Natural killer cell (primary cell): Measurements from ENCODE around the gene MEF2D. TPM values are rescaled to one million over a fixed set of nuclear protein-coding genes. Genes with fewer than 3 reads are reported as not detected.

ENCODE experiments used
- ATAC-seq, 3 donors: fragments of 150-1000 bp in 2 of 3; fragments of 200-7000 bp in 1 of 3; cut with Tn5 transposase; 1 replicate in 1 of 3; 2 replicates in 2 of 3; pipeline ENCODE4 v1.10.0; 2021; ENCODE audit warnings: mild to moderate bottlenecking in 2 of 3, moderate library complexity in 2 of 3
- DNase-seq, 2 donors: peaks; one replicate each; pipeline versions ENCODE4 v3.0.0 to v3.0.0-alpha.2; 2013 to 2021; ENCODE audit warnings: mixed read lengths in 1 of 2
- H3K27ac ChIP-seq: one replicate; pipeline ENCODE4 v1.5.1; 2013; ENCODE audit warnings: mild to moderate bottlenecking, low read length
- H3K27me3 ChIP-seq: one replicate; pipeline ENCODE4 v1.6.1; 2013; ENCODE audit warnings: low read length; ENCODE audit not compliant: control insufficient read depth, insufficient read depth
- H3K36me3 ChIP-seq: one replicate; pipeline ENCODE4 v1.6.1; 2013; ENCODE audit warnings: low read length; ENCODE audit not compliant: control insufficient read depth, insufficient read depth
- H3K4me1 ChIP-seq: one replicate; pipeline ENCODE4 v1.6.1; 2013; ENCODE audit warnings: low read length; ENCODE audit not compliant: control insufficient read depth, insufficient read depth
- H3K4me3 ChIP-seq: one replicate; pipeline ENCODE4 v1.5.1; 2013; ENCODE audit warnings: low read length
- H3K9me3 ChIP-seq: one replicate; pipeline ENCODE4 v1.6.1; 2013; ENCODE audit warnings: low read length; ENCODE audit not compliant: control insufficient read depth, insufficient read depth
- H3K27ac Mint-ChIP-seq, 2 donors: one replicate each; pipeline ENCODE4 v1.8.0; 2022; ENCODE audit warnings: mild to moderate bottlenecking in 2 of 2, mixed read lengths in 2 of 2, moderate library complexity in 1 of 2
- H3K27me3 Mint-ChIP-seq, 2 donors: one replicate each; pipeline ENCODE4 v1.8.0; 2022; ENCODE audit warnings: low read depth in 2 of 2, mixed read lengths in 2 of 2
- H3K36me3 Mint-ChIP-seq: one replicate; pipeline ENCODE4 v1.8.0; 2022; ENCODE audit warnings: mixed read lengths
- H3K4me1 Mint-ChIP-seq, 2 donors: one replicate each; pipeline ENCODE4 v1.8.0; 2022; ENCODE audit warnings: mixed read lengths in 2 of 2
- H3K4me3 Mint-ChIP-seq: one replicate; pipeline ENCODE4 v1.8.0; 2022; ENCODE audit warnings: mild to moderate bottlenecking, moderate library complexity, mixed read lengths
- H3K9me3 Mint-ChIP-seq, 2 donors: one replicate each; pipeline ENCODE4 v1.8.0; 2022; ENCODE audit warnings: mixed read lengths in 2 of 2
- WGBS: methylation state at CpG from one replicate; pipeline ENCODE4 v1.1.7; 2013; ENCODE audit warnings: missing lambda C conversion rate; ENCODE audit not compliant: insufficient coverage; 5-methylcytosine and 5-hydroxymethylcytosine counted together
- intact Hi-C: fragments of 100-400 bp; cut with micrococcal nuclease; formaldehyde crosslinking; loops from one replicate; pipeline ENCODE4 v1.14.2; 2022
- total RNA-seq, 4 donors: library from RNA; stranded (reverse); fragments of 120-200 nt in 1 of 4; gene quantifications; one replicate each; pipeline versions ENCODE4 v1.2.3 to v1.2.4, GENCODE V29; 2013 to 2022
- TF ChIP-seq, protein P1 (sequence below): fragments of 200-600 bp; IDR thresholded peaks from one replicate; pipeline ENCODE4 v1.8.0; 2022; ENCODE audit warnings: antibody characterized with exemption

MEF2D gene
- total RNA-seq, 3 donors from 2014 or later (not counting 1 experiment from before 2014, with no cell fraction given), result 232 to 298 (median 284) TPM

DNA sequence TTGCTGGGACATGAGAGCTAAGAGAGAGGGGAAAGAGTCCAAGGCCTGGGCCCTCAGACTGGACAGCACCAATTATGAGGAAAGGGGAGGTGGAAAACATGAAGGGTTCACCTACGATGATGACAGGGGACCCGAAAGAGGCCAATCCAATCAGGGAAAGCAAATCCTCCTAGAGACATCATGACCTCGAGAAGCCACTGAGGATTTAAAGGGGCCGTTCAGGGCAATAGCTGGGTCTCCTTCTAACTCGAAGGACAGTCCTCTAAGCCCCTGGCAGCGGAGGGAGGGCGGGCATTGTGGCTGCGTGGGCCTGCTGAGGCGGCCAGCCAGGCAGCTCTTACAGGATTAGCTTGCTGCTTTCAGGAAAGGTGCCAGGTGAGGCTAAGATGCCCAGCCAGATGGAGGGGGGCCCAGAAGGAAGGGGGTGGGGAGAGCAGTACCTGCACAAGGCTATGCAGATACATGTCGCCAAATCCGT, 7.4 kb downstream of the MEF2D start:
- Mint-ChIP-seq H3K36me3 (no peaks in the 10 kb centered on the region), H3K4me1 (peaks cover 90 to 98% of the 10 kb centered on the region in 2 donors), H3K9me3 (no peaks in the 10 kb centered on the region), H3K27ac (peak overlapping the region; percentile 89 to 97), H3K4me3 (peak overlapping the region; percentile 73), H3K27me3 (no peaks in the 10 kb centered on the region)
- H3K9me3 ChIP-seq, result no peaks in the 10 kb centered on the region
- H3K4me3 ChIP-seq, result no peak overlapping the region
- DNase-seq (no peak), ATAC-seq (no peak)
- TF ChIP-seq, protein P1, sequence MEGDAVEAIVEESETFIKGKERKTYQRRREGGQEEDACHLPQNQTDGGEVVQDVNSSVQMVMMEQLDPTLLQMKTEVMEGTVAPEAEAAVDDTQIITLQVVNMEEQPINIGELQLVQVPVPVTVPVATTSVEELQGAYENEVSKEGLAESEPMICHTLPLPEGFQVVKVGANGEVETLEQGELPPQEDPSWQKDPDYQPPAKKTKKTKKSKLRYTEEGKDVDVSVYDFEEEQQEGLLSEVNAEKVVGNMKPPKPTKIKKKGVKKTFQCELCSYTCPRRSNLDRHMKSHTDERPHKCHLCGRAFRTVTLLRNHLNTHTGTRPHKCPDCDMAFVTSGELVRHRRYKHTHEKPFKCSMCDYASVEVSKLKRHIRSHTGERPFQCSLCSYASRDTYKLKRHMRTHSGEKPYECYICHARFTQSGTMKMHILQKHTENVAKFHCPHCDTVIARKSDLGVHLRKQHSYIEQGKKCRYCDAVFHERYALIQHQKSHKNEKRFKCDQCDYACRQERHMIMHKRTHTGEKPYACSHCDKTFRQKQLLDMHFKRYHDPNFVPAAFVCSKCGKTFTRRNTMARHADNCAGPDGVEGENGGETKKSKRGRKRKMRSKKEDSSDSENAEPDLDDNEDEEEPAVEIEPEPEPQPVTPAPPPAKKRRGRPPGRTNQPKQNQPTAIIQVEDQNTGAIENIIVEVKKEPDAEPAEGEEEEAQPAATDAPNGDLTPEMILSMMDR, result no peak
- intact Hi-C loops, result no loop called here
- H3K36me3 ChIP-seq, result peaks cover 3% of the 10 kb centered on the region
- peaks cover 100% of the 10 kb centered on the region for H3K4me1 ChIP-seq
- H3K27me3 ChIP-seq, result no peaks in the 10 kb centered on the region
- WGBS, result 37% methylated on average over 11 of the region's 11 CpGs
- peak overlapping the region; percentile 77 for H3K27ac ChIP-seq

DNA sequence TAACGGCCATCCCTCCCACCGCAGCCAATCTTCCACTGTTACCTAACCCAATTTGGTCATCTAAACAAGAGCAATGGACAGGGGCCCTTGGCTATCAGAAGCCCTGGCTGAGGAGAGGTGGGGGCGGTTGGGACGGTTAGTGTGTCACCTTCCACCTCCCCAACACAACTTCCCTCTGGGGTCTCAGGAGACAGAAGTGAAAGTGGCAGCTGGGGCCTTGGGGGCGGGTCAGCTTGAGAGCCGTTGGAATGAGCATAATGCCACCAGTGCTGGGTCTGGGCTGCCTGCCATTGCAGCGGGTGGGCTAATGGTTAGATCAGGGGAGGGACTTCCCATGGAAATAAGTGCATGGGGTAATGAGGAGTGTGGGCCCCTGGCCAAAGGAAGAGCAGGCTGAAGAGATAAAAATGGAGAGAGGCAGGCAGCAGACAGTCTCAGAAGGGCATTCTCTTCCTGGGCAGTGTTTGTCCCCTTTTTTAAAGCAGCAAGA, 7.9 kb downstream of the MEF2D start:
- Mint-ChIP-seq H3K27me3 (no peaks in the 10 kb centered on the region), H3K4me3 (peak overlapping the region; percentile 73), H3K9me3 (no peaks in the 10 kb centered on the region), H3K36me3 (no peaks in the 10 kb centered on the region), H3K4me1 (peaks cover 90 to 98% of the 10 kb centered on the region in 2 donors), H3K27ac (peak overlapping the region; percentile 89 to 97)
- 29% methylated on average over 5 of the region's 7 CpGs for WGBS
- TF ChIP-seq, protein P1, result no peak
- no peak overlapping the region for H3K4me3 ChIP-seq
- no peaks in the 10 kb centered on the region for H3K9me3 ChIP-seq
- intact Hi-C loops, result no loop called here
- no peaks in the 10 kb centered on the region for H3K27me3 ChIP-seq
- H3K27ac ChIP-seq, result peak overlapping the region; percentile 77
- no peak for DNase-seq
- peaks cover 100% of the 10 kb centered on the region for H3K4me1 ChIP-seq
- H3K36me3 ChIP-seq, result peaks cover 3% of the 10 kb centered on the region
- ATAC-seq, result no peak

DNA sequence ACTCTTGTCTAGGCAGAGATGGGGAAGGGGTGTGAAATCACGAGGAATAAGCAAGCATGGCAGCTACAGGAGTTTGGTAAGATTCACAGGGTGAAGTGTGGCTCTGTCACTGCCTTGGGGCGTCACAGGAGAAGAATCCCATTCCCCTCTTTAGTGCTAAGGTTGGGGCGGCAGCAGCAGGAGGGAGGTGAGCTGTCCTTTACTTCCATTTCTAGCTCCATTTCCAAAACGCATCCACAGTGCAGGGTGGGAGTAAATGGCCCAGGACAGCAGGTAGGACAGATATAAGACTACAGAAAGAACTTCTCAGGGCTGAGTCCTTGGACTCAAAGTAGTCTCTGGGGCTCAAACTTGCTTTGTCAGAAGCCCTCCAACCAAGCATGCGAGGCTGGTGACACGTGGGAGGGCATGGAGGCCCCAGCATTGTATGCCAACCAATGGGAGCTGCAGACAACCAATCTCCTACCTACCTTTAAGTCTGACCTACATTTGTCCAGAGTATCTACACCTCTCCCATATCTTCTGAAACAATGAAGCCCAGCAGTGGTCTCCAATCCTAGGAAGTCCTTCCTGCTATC, 8.5 kb downstream of the MEF2D start:
- no peak overlapping the region for H3K4me3 ChIP-seq
- H3K4me3 Mint-ChIP-seq, result peak overlapping the region; percentile 73
- WGBS, result 68% methylated on average over 6 of the region's 6 CpGs

More for the DNA sequence above, 8.5 kb downstream of the MEF2D start:
- Mint-ChIP-seq H3K27me3 (no peaks in the 10 kb centered on the region), H3K36me3 (no peaks in the 10 kb centered on the region), H3K9me3 (no peaks in the 10 kb centered on the region), H3K4me1 (peaks cover 90 to 98% of the 10 kb centered on the region in 2 donors), H3K27ac (peak overlapping the region; percentile 89 to 97)
- TF ChIP-seq, protein P1, result no peak
- DNase-seq, result no peak
- peaks cover 100% of the 10 kb centered on the region for H3K4me1 ChIP-seq
- no peaks in the 10 kb centered on the region for H3K36me3 ChIP-seq
- H3K27me3 ChIP-seq, result no peaks in the 10 kb centered on the region
- H3K9me3 ChIP-seq, result no peaks in the 10 kb centered on the region
- ATAC-seq, result no peak
- intact Hi-C loops, result no loop called here
- H3K27ac ChIP-seq, result peak overlapping the region; percentile 77
